ENCODE results near the gene HSPBP1.

HSPBP1 gene

DNA sequence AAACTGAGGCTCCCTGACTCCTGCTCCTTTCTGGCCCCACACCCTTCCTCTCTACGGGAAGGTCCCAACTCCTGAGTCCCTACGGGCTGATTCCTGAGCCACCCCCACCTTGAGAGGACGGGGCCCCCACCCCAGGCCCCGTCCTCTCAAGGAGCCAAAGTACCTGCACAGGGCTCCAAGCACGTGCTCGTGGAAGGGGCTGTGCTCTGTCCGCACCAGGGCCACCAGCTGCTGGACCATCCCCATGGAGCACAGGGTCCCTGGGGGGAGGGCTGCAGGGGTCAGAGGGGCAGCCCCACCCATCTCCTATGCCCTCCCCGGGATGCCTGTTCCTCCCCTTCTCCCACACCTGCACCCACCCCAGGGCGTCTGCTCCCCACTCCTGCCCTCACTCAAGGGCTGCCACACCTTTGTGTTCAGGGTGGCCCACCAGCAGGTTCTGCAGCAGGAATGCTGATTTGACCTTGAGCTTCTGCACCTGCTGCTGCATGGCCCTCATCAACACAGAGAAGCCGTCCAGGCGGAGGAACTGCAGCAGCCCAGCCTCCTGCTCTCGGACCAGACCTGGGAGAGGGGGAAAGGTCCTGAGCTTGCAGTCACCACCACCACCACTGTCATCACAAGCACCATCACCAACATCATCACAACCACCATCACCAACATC is 14.1 kb downstream of the HSPBP1 start:
- H3K4me3 ChIP-seq (ENCODE audit: severe bottlenecking) = no peak overlapping the region
- H3K36me3 ChIP-seq (ENCODE audit: low read depth) = peaks cover 4% of the 10 kb centered on the region; the same call in 1 of the 2 replicates
- no peaks in the 10 kb centered on the region for H3K9me3 ChIP-seq (ENCODE audit: severe bottlenecking)
- no peak for ATAC-seq (ENCODE audit: low read depth)
- TF ChIP-seq, protein P1, sequence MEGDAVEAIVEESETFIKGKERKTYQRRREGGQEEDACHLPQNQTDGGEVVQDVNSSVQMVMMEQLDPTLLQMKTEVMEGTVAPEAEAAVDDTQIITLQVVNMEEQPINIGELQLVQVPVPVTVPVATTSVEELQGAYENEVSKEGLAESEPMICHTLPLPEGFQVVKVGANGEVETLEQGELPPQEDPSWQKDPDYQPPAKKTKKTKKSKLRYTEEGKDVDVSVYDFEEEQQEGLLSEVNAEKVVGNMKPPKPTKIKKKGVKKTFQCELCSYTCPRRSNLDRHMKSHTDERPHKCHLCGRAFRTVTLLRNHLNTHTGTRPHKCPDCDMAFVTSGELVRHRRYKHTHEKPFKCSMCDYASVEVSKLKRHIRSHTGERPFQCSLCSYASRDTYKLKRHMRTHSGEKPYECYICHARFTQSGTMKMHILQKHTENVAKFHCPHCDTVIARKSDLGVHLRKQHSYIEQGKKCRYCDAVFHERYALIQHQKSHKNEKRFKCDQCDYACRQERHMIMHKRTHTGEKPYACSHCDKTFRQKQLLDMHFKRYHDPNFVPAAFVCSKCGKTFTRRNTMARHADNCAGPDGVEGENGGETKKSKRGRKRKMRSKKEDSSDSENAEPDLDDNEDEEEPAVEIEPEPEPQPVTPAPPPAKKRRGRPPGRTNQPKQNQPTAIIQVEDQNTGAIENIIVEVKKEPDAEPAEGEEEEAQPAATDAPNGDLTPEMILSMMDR (IDR thresholded peaks at IDR 0.05; ENCODE audit: poor library complexity, severe bottlenecking) = no peak
- DNase-seq (ENCODE audit: low spot score) = no peak
- no peak overlapping the region for H3K27ac ChIP-seq (ENCODE audit: poor library complexity, severe bottlenecking)
- no peaks in the 10 kb centered on the region for H3K4me1 ChIP-seq (ENCODE audit: insufficient read depth, poor library complexity, severe bottlenecking)
- no peaks in the 10 kb centered on the region for H3K27me3 ChIP-seq (ENCODE audit: insufficient read depth, poor library complexity, severe bottlenecking)

DNA sequence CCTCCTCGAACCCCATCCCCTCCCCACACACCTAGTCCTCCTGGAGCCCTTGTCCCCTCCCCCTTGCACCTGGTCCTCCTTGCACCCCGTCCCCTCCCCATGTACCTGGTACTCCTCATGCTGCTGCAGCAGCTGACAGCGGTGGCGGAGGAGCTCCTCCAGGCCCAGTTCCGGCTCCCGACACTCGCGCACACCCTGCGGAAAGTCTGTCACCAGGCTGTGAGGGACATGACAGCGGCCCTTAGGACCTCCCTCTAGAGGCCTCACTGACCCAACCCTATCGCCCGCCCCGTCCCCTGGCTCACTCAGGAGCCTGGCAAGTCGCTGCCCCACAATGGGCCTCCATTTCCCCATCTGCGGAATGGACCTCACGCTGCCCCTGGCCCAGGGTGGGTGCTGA is 14.7 kb downstream of the HSPBP1 start:
- ATAC-seq (ENCODE audit: low read depth) (no peak), DNase-seq (ENCODE audit: low spot score) (no peak)
- TF ChIP-seq, protein P1 (IDR thresholded peaks at IDR 0.05; ENCODE audit: poor library complexity, severe bottlenecking) = no peak
- Histone ChIP-seq H3K27me3 (ENCODE audit: insufficient read depth, poor library complexity, severe bottlenecking) (no peaks in the 10 kb centered on the region), H3K4me3 (ENCODE audit: severe bottlenecking) (no peak overlapping the region), H3K36me3 (ENCODE audit: low read depth) (peaks cover 4% of the 10 kb centered on the region; the same call in 1 of the 2 replicates), H3K4me1 (ENCODE audit: insufficient read depth, poor library complexity, severe bottlenecking) (no peaks in the 10 kb centered on the region), H3K9me3 (ENCODE audit: severe bottlenecking) (no peaks in the 10 kb centered on the region), H3K27ac (ENCODE audit: poor library complexity, severe bottlenecking) (no peak overlapping the region)

DNA sequence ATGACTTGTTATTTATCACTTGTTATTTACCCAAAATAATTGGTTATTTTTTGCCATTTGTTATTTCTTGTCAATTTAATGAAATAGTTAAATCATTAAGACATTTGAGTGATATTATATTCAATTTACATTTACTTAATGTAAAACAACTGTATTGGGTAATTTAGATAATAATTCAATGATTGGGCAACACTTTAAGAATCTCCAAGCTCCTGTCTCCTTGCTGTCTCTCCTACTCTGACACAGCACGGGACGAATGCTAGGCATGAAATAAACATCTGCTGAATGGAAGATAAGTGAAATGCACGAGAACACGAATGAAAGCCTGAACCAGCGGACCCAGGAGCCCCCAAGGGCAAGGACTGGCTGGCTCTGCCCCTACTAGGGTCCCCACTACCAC is 15.4 kb downstream of the HSPBP1 start:
- H3K27me3 ChIP-seq (ENCODE audit: insufficient read depth, poor library complexity, severe bottlenecking) = no peaks in the 10 kb centered on the region
- H3K4me3 ChIP-seq (ENCODE audit: severe bottlenecking) = no peak overlapping the region
- ATAC-seq (ENCODE audit: low read depth) (no peak), DNase-seq (ENCODE audit: low spot score) (no peak)
- TF ChIP-seq, protein P1 (IDR thresholded peaks at IDR 0.05; ENCODE audit: poor library complexity, severe bottlenecking) = no peak
- H3K36me3 ChIP-seq (ENCODE audit: low read depth) = peaks cover 4% of the 10 kb centered on the region; the same call in 1 of the 2 replicates
- no peaks in the 10 kb centered on the region for H3K9me3 ChIP-seq (ENCODE audit: severe bottlenecking)
- peaks cover 4% of the 10 kb centered on the region for H3K4me1 ChIP-seq (ENCODE audit: insufficient read depth, poor library complexity, severe bottlenecking)
- no peak overlapping the region for H3K27ac ChIP-seq (ENCODE audit: poor library complexity, severe bottlenecking)

DNA sequence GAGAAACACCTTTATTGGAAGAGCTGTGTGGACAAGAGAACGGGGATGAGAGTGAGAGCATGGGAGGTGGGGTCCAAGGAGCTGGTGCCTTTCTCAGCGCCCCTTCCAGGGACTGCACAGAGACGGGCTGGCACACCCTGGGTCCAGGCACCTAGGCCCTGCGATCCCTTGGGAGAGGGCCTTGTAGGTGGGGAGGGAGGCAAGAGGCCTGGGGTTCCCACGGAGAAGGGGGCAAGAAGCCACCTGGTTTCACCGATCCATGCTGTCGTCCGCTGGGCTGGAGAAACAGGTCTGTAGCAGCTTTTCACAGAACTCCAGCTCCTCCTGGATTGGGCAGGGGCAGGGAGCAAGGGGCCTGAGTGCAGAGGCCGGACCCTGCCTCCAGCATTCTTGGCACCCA is 17.6 kb downstream of the HSPBP1 start:
- Histone ChIP-seq H3K36me3 (ENCODE audit: low read depth) (no peaks in the 10 kb centered on the region; the same call in 1 of the 2 replicates), H3K4me3 (ENCODE audit: severe bottlenecking) (no peak overlapping the region), H3K9me3 (ENCODE audit: severe bottlenecking) (no peaks in the 10 kb centered on the region), H3K27ac (ENCODE audit: poor library complexity, severe bottlenecking) (no peak overlapping the region), H3K27me3 (ENCODE audit: insufficient read depth, poor library complexity, severe bottlenecking) (no peaks in the 10 kb centered on the region), H3K4me1 (ENCODE audit: insufficient read depth, poor library complexity, severe bottlenecking) (peaks cover 5% of the 10 kb centered on the region)
- TF ChIP-seq, protein P1 (IDR thresholded peaks at IDR 0.05; ENCODE audit: poor library complexity, severe bottlenecking) = no peak
- ATAC-seq (ENCODE audit: low read depth) (no peak), DNase-seq (ENCODE audit: low spot score) (no peak)

DNA sequence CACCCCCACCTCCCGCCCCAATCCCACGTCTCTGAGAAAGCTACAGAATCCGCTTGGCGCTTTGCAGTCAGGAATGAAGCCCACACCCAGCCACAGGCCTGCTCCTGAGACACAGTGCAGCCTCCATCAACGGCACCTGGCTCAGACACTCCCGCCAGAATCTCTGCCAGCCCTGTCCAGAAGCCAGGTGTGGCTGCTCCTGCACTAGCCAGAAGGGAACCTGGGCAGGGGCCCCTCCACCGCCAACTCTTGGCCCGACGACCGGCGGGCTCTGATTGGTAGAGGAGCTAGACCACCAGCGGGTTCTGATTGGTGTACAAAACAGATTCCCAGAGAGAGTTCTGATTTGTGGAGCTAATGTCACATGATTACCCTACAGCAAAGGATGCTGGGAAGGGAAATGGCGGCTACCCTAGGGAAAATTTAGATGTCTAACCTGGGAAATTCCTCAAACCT is 18.2 kb downstream of the HSPBP1 start:
- no peaks in the 10 kb centered on the region for H3K9me3 ChIP-seq (ENCODE audit: severe bottlenecking)

More for the DNA sequence above, 18.2 kb downstream of the HSPBP1 start:
- ATAC-seq (ENCODE audit: low read depth) = no peak
- peaks cover 5% of the 10 kb centered on the region for H3K4me1 ChIP-seq (ENCODE audit: insufficient read depth, poor library complexity, severe bottlenecking)
- no peak for DNase-seq (ENCODE audit: low spot score)
- TF ChIP-seq, protein P1 (IDR thresholded peaks at IDR 0.05; ENCODE audit: poor library complexity, severe bottlenecking) = no peak
- no peaks in the 10 kb centered on the region for H3K27me3 ChIP-seq (ENCODE audit: insufficient read depth, poor library complexity, severe bottlenecking)
- H3K36me3 ChIP-seq (ENCODE audit: low read depth) = no peaks in the 10 kb centered on the region; the same call in 1 of the 2 replicates
- no peak overlapping the region for H3K4me3 ChIP-seq (ENCODE audit: severe bottlenecking)
- H3K27ac ChIP-seq (ENCODE audit: poor library complexity, severe bottlenecking) = no peak overlapping the region
